ENCODE data around the gene SMIM14.
A peak's percentile ranks its signal among the peaks of the same experiment; 100 is the strongest.
"Not testable (repeated sequence)": the region's sequence is repeated elsewhere in the genome, so short reads cannot be mapped to it uniquely, and the experiment has no call there.

SMIM14 gene

DNA sequence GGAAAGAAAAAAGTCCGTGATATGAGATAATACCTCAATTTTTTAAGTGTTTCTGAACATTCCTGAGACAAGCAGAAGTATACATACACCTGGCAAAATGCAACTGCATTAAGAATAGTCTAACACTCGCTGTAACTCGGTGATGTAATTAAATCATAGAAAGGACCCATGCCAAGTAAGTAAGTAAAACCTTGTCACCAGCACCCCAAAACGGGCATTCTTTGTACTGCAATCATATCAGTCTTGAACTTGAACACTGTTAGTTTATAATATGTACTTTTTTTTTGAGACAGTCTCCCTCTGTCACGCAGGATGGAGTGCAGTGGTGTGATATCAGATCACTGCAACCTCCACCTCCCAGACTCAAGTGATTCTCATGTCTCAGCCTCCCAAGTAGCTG lies 47.4 kb downstream of the SMIM14 start:
- DNase-seq = peak; percentile 5

DNA sequence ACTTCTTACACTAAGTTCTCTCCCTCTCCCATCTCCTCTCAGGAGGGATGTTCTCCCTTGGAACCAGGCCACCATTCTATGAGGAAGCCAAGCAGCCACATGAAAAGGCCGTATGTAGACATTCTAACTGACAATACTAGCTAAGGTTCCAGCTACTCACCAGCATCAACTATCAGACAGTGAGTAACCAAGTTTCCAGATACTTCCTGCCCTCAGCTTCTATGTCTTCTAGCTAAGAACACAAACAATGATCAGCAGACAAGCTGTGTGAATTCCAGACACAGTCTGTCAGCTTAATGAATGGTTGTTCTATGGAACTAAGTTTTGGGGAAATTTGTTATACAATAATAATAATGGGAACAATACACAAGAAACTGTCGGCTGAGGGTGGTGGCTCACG lies 50.8 kb downstream of the SMIM14 start:
- no peak for DNase-seq

GRCh38 chr4:39574946-39575345 lies 63.7 kb downstream of the SMIM14 start:
- no peak for DNase-seq

DNA sequence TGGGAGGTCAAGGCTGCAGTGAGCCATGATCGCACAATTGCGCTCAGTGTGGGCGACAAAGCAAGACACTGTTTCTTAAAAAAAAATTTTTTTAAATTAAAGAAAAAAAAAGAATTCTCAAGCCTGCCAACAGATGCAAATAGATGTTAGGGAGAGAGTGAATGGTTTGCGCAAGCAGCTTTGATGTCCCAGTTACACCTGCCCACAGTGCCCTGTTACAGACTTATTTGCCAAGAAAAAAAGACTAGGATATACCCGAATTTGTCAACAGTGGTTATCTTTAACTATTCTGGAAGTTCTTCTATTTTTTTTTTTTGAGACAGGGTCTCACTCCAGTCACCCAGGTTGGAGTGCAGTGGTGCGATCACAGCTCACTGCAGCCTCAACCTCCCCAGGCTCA lies 67.2 kb downstream of the SMIM14 start:
- no peak for DNase-seq

DNA sequence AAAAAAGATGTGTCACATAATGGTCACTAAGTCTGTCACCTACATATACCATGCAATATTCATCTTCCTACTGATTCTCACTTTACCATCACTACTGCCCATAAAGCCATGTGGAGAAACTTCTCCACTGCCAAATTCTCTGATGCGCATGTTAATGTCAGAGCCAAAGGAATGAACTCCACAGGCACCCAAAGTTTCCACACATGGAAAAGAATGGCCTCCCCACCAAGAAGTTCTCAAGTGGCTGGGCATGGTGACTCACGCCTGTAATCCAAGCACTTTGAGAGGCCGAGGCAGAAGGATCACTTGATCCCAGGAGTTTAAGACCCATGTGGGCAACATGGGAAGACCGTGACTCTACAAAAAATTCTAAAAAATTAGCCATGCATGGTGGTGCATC lies 67.6 kb downstream of the SMIM14 start:
- no peak for DNase-seq

DNA sequence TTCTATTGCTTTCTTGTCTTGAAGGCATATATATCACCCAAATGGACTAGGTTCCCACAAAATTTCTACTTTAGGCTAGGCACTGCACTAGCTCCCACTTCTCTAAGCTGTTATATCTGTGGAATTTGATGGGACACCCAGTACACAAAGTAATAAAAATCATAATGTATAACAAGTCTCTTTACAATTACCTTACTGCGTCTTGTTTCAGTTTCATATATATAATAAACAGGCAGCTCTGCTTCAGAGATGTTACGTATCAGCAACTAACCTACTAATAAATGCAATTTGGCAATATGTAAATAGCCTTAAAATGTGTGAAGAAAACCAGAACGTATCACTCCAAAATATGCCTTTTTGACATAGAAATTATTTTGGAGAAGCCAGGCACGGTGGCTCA lies 69.5 kb downstream of the SMIM14 start:
- no peak for DNase-seq

- DNase-seq = no peak
Measured at GRCh38 chr4:39568805-39569204, 69.9 kb downstream of the SMIM14 start.

- no peak for DNase-seq
Measured at GRCh38 chr4:39565878-39566600, 72.6 kb downstream of the SMIM14 start.

DNA sequence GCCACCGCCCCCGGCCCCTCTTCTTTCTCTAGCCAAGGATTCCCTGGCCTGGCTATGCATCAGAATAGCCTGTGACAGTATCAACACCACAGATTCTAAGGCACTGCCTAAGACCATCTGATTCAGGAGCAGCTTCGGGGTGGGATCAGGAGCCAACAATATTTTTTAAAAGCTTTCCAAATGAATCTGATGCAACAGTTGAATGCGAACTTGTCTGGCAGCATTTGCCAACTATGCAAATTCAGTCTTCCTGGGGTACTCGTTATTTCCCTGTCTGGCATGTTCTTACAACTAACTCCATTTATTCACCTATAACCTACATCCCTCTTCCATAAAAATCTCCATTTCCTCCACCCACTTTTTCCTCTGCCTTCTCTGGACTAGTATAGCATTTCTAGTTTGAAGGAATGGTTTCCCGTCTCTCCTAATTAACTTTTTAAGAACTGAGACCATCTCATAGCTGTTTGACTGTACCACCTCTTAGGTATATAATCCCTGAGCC lies 75.3 kb downstream of the SMIM14 start:
- DNase-seq = no peak

- no peak for DNase-seq
Measured at GRCh38 chr4:39562792-39563191, 75.9 kb downstream of the SMIM14 start.

DNA sequence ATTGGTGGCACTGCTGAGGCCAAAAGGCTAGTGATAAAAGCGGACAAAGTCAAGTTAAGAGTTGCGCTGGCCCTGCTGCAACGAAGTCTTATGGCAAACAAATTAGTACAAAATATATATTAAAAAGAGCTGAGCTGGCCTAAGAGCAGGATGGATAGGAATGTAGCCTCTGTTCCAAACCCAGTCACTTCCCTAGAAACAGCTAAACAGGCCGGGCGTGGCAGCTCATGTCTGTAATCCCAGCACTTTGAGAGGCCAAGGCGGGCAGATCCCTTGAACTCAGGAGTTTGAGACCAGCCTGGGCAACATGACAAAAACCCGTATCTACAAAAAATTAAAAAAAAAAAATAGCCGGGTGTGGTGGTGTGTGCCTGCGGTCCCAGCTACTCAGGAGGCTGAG lies 79.0 kb downstream of the SMIM14 start:
- DNase-seq = no peak

- DNase-seq = no peak
Measured at GRCh38 chr4:39555472-39555871, 83.2 kb downstream of the SMIM14 start.

GRCh38 chr4:39548425-39549067 lies 90.1 kb downstream of the SMIM14 start:
- DNase-seq = no peak

GRCh38 chr4:39544580-39545315 lies 93.9 kb downstream of the SMIM14 start:
- peak; percentile 78 for DNase-seq

DNA sequence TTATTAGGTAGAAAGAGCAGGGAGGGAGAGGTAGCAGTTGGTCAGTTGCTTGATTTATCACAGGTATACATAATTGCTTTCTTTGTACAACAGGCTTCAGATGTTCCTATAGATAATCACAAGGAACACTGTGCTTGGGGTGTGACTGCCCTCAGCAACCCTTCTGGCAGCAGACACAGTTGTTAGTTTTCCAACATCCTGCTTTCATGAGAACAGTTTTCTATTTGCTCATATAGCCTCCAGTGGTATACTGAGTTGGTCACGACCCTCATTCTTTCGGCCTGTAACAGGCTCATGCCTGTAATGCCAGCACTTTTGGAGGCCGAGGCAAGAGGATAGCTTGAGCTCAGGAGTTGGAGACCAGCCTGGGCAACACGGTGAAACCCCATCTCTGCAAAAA lies 94.6 kb downstream of the SMIM14 start:
- not testable (repeated sequence) for DNase-seq

DNA sequence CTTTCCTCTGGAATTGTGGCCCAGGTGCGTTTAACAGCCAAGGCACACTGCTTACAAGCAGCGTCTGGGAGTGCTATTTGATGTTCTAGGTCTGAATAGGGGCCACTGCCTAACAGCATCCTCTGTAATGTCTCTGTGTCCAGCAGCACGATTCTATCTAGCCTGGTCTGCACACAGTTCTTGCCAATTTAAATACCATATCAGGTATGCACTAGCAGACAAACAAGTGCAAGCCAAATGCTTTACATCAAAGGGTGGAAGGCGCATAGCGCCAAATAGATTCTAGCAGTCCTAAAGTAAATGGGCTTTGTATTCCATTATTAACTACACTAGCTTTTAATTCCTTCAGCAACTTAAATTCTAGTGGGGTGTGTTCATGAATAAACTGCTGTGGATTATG lies 95.6 kb downstream of the SMIM14 start:
- no peak for DNase-seq

- no peak for DNase-seq
Measured at GRCh38 chr4:39542611-39543012, 96.1 kb downstream of the SMIM14 start.

DNA sequence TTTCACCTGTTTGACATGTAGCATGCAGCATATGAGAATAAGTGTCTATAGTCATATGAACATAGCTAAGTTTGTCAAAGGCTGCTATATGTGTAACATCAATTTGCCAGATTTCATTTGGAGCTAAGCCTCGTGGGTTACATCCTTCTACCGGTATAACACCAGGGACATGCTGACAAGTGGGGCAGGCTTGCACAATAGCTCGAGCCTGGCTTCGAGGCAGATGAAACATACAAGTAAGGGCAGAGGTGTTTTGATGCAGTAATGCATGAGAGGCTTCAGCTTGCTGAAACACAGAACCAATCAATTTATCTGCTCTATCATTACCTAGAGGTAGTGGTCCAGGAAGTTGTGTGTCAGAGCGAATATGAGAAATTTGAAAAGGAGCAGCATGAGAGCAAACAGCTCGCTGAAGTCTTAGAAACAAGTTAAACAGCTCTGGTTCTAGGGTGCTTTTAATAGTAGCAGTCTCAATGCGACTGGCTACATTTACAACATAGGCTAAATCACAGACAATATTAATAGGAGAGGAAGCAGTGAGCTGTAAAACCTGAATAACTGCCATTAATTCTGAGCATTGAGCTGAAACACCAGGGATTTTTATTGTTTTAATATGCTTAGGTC lies 96.6 kb downstream of the SMIM14 start:
- DNase-seq = no peak

DNA sequence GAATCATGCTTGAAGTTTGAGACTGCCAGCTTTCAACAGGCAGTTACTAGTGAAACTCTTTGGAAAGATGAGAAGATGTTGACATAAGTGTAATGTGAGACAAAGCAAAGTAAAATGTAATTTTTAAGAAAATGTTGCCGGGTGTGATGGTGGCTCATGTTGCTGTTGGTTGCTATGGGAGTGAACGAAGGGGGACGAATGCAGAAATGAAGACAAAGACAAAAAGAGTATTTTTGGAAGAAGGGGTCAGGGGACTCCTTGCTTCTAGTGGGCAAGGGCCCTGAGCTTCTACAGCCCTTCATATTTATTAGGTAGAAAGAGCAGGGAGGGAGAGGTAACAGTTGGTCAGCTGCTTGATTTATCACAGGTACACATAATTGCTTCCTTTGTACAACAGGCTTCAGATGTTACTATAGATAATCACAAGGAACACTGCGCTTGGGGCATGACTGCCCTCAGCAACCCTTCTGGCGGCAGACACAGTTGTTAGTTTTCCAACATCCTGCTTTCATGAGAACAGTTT lies 99.5 kb downstream of the SMIM14 start:
- no peak for DNase-seq

GRCh38 chr4:39533541-39533940 lies 105.1 kb downstream of the SMIM14 start:
- no peak for DNase-seq

DNA sequence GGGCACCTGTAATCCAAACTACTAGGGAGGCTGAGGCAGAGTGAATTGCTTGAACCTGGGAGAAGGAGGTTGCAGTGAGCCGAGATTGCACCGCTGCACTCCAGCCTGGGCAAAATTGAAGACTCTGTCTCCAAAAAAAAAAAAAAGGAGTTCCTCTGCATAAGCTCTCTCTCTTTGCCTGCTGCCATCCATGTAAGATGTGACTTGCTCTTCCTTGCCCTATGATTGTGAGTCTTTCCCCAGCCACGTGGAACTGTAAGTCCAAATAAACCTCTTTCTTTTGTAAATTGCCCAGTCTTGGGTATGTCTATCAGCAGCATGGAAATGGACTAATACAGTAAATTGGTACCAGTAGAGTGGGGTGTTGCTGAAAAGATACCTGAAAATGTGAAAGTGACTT lies 106.4 kb downstream of the SMIM14 start:
- not testable (repeated sequence) for DNase-seq

DNA sequence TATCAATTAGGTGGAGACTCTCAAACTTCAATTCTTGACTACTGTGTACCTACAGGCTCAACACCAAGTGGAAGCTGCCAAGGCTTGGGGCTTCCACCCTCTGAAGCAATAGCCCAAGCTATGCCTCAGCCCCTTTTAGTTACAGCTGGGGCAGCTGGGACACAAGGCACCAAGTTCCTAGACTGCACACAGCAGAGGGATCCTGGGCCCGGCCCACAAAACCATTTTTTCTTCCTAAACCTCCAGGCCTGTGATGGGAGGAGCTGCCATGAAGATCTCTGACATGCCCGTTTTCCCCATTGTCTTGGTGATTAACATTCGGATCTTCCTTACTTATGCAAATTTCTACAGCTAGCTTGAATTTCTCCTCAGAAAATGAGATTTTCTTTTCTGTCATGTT lies 108.0 kb downstream of the SMIM14 start:
- DNase-seq = no peak

DNA sequence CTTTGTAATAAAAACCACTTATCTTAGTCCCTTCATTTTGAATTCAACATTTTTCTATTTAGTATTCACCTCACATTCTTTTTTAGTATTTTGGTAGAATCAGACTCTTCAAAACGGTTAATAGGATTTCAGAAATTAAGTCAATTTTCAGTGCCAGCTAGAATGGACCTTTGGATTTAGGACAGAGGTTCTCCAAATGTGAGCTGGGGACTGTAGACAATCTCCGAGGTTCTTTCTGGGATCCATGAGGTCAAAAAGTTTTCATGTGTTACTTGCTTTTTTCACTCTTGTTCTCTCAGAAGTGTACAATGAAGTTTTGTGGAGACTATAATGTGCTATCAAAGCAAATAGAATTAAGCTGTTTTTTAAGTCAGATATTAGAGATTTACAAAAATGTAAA lies 109.1 kb downstream of the SMIM14 start:
- no peak for DNase-seq

Data from NCI-H748 treated with DMSO at 0.1 percent for 48 hours (cell line).